Large intestine (tissue), 3 donors: ENCODE data around the gene INPP4B. TPM values are rescaled to one million over a fixed set of nuclear protein-coding genes. Genes with fewer than 3 reads are reported as not detected.
A peak's percentile ranks its signal among the peaks of the same experiment; 100 is the strongest.

Source experiments
- DNase-seq, 2 donors: peaks; one replicate each; pipeline versions ENCODE4 v3.0.0 to v3.0.0-alpha.2; 2013
- H3K27ac ChIP-seq: one replicate; pipeline ENCODE4 v1.5.1; 2013; ENCODE audit warnings: low read length
- H3K27me3 ChIP-seq: 2 replicates; pipeline ENCODE4 v1.6.1; 2013; ENCODE audit warnings: low read length; ENCODE audit not compliant: control insufficient read depth, insufficient read depth
- H3K36me3 ChIP-seq: 2 replicates; pipeline ENCODE4 v1.6.1; 2013; ENCODE audit warnings: low read length; ENCODE audit not compliant: control insufficient read depth, insufficient read depth
- H3K4me1 ChIP-seq: one replicate; pipeline ENCODE4 v1.6.1; 2013; ENCODE audit warnings: low read length; ENCODE audit not compliant: control insufficient read depth, insufficient read depth
- H3K4me3 ChIP-seq: one replicate; pipeline ENCODE4 v1.5.1; 2013; ENCODE audit warnings: low read length
- H3K9me3 ChIP-seq: one replicate; pipeline ENCODE4 v1.6.1; 2013; ENCODE audit warnings: mild to moderate bottlenecking, low read depth, low read length, moderate library complexity; ENCODE audit not compliant: control insufficient read depth
- WGBS: methylation state at CpG from one replicate; pipeline ENCODE4 v1.1.5; 2013; ENCODE audit warnings: low lambda C conversion rate; ENCODE audit not compliant: insufficient coverage; 5-methylcytosine and 5-hydroxymethylcytosine counted together
- polyA plus RNA-seq: library from polyadenylated mRNA; unstranded; fragments of 120-200 nt; gene quantifications from one replicate; pipeline ENCODE4 v1.2.1, GENCODE V29; 2013

Gene INPP4B
- polyA plus RNA-seq, 1 donor = 6.6 TPM

DNA sequence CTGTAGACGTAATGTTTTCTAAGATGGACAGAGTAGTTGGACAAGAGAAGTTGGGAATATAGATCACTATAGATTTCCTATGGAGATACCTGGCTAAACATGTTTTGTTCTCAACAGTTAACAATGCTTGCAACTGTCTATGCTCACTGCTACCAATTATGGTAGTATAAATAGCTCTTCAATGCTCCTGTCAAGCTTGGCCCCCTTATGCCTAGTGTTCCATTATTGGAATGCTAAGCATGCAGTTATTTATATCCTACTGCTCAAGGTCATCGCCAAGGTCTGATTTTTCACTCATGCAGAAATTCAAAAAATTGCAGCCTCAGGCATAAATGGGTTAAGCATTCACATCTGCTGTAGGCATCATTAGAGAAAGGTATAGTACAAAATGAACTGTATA lies 690.8 kb downstream of the INPP4B start:
- no peaks in the 10 kb centered on the region for H3K36me3 ChIP-seq
- peaks cover 4% of the 10 kb centered on the region for H3K4me1 ChIP-seq
- no peaks in the 10 kb centered on the region for H3K9me3 ChIP-seq
- no peak for DNase-seq
- H3K27me3 ChIP-seq = no peaks in the 10 kb centered on the region
- WGBS = 100% methylated on average over 1 of the region's 2 CpGs
- no peak overlapping the region for H3K4me3 ChIP-seq
- H3K27ac ChIP-seq = no peak overlapping the region

DNA sequence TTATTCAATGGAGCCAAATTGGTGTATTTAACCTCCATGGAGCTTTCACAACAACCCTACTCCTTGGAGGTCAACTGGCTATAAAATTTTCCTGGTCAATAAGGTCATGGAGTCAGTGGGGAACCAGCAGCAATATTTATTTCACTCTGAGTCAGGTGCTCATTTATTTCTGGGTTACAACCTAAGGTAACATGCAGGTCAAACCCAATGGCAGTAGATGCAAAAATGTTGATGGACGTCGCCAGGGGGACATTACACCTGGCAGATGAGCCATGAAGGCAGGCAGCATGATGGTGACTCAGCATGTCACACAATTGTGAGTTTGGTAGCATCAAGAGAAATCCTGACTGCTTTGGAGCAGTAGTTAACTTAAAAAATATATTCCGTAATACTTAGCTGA lies 695.6 kb downstream of the INPP4B start:
- no peak for DNase-seq
- no peak overlapping the region for H3K27ac ChIP-seq
- WGBS = 100% methylated on average over 1 of the region's 3 CpGs

GRCh38 chr4:142144813-142145212 lies 701.3 kb downstream of the INPP4B start:
- H3K4me1 ChIP-seq = no peaks in the 10 kb centered on the region
- DNase-seq = no peak
- no peaks in the 10 kb centered on the region for H3K36me3 ChIP-seq
- no peaks in the 10 kb centered on the region for H3K9me3 ChIP-seq
- no peak overlapping the region for H3K4me3 ChIP-seq
- H3K27ac ChIP-seq = no peak overlapping the region
- H3K27me3 ChIP-seq = no peaks in the 10 kb centered on the region
- no CpG with 5 or more reads among the region's 1 CpG for WGBS

More for the DNA sequence above, 695.6 kb downstream of the INPP4B start:
- Histone ChIP-seq H3K27me3 (no peaks in the 10 kb centered on the region), H3K36me3 (no peaks in the 10 kb centered on the region), H3K4me1 (no peaks in the 10 kb centered on the region), H3K9me3 (no peaks in the 10 kb centered on the region), H3K4me3 (no peak overlapping the region)

DNA sequence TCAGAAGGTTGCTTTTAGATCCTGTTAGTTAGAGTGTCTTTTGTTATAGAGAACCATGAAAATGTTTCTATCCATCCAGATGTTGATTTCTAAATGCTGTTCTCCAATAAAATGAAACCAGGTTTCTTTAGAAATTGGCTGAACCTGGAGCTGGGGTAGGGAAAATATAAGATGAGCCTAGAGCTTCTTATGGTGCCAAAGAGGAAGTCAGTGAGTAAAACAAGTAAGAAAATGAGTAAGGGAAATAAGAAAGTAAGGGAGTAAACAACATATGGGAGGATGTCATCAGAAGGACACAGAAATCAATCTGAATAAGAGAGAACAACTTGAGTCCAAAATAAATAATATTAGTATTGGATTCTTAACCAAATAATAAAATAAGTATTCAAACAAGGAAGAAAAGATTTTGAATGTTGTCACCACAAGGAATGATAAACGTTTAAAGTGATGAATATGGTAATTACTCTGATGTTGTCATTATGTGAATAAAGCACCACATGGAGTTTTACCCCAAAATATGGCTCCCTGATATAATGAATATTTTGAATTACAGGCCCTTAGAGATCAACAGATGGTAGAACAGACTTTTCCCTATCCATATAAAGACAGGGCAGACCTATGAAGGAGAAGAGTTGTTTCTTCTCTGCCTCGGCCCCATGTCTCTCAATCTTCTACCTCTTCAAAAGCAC lies 703.6 kb downstream of the INPP4B start:
- Histone ChIP-seq H3K4me3 (no peak overlapping the region), H3K27ac (no peak overlapping the region), H3K27me3 (no peaks in the 10 kb centered on the region), H3K9me3 (no peaks in the 10 kb centered on the region), H3K36me3 (no peaks in the 10 kb centered on the region), H3K4me1 (no peaks in the 10 kb centered on the region)
- no peak for DNase-seq
- WGBS = 88% methylated on average over 2 of the region's 2 CpGs

GRCh38 chr4:142141224-142141623 lies 704.9 kb downstream of the INPP4B start:
- Histone ChIP-seq H3K4me1 (no peaks in the 10 kb centered on the region), H3K27me3 (no peaks in the 10 kb centered on the region), H3K36me3 (no peaks in the 10 kb centered on the region), H3K4me3 (no peak overlapping the region), H3K9me3 (no peaks in the 10 kb centered on the region), H3K27ac (no peak overlapping the region)
- no peak for DNase-seq
- 67% methylated on average over 1 of the region's 2 CpGs for WGBS

GRCh38 chr4:142130666-142131065 lies 715.4 kb downstream of the INPP4B start:
- peak; percentile 31 to 67 for DNase-seq
- H3K27me3 ChIP-seq = no peaks in the 10 kb centered on the region
- WGBS = no CpG with 5 or more reads among the region's 1 CpG
- H3K4me3 ChIP-seq = no peak overlapping the region
- peaks cover 4% of the 10 kb centered on the region for H3K4me1 ChIP-seq
- no peak overlapping the region for H3K27ac ChIP-seq
- H3K36me3 ChIP-seq = no peaks in the 10 kb centered on the region
- no peaks in the 10 kb centered on the region for H3K9me3 ChIP-seq

DNA sequence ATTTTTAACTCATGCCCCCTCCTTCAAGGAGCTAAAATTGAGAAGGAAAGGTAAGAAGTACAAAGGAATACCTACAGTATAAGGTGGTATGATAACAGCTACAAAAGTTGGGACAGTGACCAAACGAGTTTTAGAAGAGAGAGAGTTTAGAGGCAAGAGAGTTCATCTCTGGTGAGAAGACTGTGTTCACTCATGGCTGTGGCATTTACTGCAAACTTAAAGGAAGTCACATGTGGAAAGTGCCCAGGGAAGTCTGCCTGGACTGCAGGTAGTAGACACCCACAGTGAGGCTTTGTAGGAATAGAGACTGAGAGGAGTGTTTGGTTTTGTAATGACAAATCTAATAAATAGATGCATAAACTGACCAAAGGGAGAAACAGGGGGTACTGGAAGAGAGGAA lies 716.2 kb downstream of the INPP4B start:
- no peaks in the 10 kb centered on the region for H3K27me3 ChIP-seq
- whole genome bisulfite sequencing = 100% methylated on average over 1 of the region's 1 CpG
- no peaks in the 10 kb centered on the region for H3K9me3 ChIP-seq
- H3K4me1 ChIP-seq = peaks cover 4% of the 10 kb centered on the region
- no peak overlapping the region for H3K4me3 ChIP-seq
- no peaks in the 10 kb centered on the region for H3K36me3 ChIP-seq
- DNase-seq = no peak
- H3K27ac ChIP-seq = no peak overlapping the region

- H3K36me3 ChIP-seq = no peaks in the 10 kb centered on the region
- no peaks in the 10 kb centered on the region for H3K9me3 ChIP-seq
- no peak overlapping the region for H3K27ac ChIP-seq
- no CpG with 5 or more reads among the region's 3 CpGs for WGBS
- no peaks in the 10 kb centered on the region for H3K27me3 ChIP-seq
- no peak overlapping the region for H3K4me3 ChIP-seq
- peaks cover 4% of the 10 kb centered on the region for H3K4me1 ChIP-seq
- DNase-seq = no peak
Observed at GRCh38 chr4:142129473-142129872, 716.6 kb downstream of the INPP4B start.

DNA sequence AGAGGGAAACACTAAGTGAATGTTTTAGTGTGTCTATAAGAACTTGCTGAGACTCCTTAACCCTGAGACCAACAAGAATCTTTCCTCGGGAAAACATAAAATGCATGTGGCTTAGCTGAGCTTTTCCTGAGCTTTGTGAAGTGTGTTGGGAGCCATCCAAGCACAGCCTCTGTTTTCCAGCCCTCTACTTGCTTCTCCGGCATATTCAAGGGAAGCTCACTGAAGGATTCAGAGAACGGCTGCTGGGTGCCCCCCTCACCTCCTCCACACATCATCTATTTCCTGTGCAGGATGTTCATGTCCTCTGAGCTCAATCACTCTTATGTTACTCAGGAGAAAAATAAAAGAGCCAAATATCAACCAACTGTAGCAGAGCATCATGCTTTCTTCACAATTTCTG lies 717.6 kb downstream of the INPP4B start:
- Histone ChIP-seq H3K27ac (no peak overlapping the region), H3K9me3 (no peaks in the 10 kb centered on the region), H3K4me1 (peaks cover 4% of the 10 kb centered on the region), H3K27me3 (no peaks in the 10 kb centered on the region), H3K36me3 (peaks cover 2% of the 10 kb centered on the region), H3K4me3 (no peak overlapping the region)
- WGBS = no CpG with 5 or more reads among the region's 3 CpGs
- peak in 1 of 2 donors; percentile 5 for DNase-seq

DNA sequence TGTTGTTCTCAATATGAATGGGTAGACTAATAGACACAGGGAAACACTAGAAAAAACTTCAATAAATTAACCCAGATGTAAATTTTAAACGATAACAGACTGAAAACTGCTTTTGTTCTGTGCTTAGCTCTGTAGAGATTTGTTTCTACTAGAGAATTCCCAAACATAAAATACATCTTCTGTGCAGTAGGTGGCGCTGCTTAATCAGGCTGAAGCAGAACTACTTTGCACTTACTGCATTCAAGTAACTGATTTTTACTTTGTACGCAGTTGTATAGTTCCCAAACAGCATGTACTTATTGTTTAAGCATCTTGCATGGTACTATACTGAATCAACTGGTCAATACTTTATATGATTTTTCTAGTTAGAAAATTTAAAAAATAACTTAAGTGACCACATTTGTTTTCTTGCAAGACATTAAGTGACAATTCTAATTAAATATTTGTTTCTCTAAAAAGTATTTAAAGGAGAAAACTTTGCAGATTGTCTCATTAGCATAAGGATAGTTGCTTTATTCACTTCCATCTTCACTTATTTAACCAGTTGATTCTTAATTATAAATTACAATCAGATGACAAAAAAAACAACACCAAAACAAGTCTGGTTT lies 719.1 kb downstream of the INPP4B start:
- H3K27ac ChIP-seq = no peak overlapping the region
- no peak overlapping the region for H3K4me3 ChIP-seq
- H3K36me3 ChIP-seq = peaks cover 2% of the 10 kb centered on the region
- H3K9me3 ChIP-seq = no peaks in the 10 kb centered on the region
- H3K4me1 ChIP-seq = peaks cover 4% of the 10 kb centered on the region
- peak; percentile 50 to 57 for DNase-seq
- 0% methylated on average over 1 of the region's 3 CpGs for WGBS
- no peaks in the 10 kb centered on the region for H3K27me3 ChIP-seq

DNA sequence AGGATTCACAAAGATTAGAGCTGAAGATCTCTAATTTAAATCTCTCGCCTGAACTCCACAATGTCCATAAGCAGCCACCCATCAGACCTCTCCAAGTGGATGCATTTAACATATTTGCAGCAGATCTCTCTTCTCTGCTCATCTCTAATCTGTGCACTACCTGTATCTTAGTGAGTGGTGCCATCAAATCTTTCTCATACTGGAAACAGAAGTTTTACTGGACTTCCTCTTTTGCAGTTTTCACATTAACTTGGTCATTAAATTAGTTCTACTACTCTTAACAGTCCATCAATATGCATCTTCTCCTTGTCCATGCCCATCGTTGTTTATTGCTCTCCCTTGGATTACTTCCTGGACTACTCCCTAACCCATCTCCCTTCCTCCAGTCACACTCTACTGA lies 721.2 kb downstream of the INPP4B start:
- no peaks in the 10 kb centered on the region for H3K27me3 ChIP-seq
- H3K4me1 ChIP-seq = no peaks in the 10 kb centered on the region
- H3K27ac ChIP-seq = no peak overlapping the region
- H3K9me3 ChIP-seq = no peaks in the 10 kb centered on the region
- peaks cover 2% of the 10 kb centered on the region for H3K36me3 ChIP-seq
- 83% methylated on average over 1 of the region's 2 CpGs for WGBS
- DNase-seq = no peak
- H3K4me3 ChIP-seq = no peak overlapping the region
